NOMO-1 treated with dmso at 0.1 percent for 144 hours (cell line): ENCODE measurements around the gene PDGFB.

Source experiments
- DNase-seq: peaks from one replicate; lab custom pipeline; 2025; ENCODE audit not compliant: unreplicated experiment; lab: John Stamatoyannopoulos, UW

The PDGFB gene

DNA sequence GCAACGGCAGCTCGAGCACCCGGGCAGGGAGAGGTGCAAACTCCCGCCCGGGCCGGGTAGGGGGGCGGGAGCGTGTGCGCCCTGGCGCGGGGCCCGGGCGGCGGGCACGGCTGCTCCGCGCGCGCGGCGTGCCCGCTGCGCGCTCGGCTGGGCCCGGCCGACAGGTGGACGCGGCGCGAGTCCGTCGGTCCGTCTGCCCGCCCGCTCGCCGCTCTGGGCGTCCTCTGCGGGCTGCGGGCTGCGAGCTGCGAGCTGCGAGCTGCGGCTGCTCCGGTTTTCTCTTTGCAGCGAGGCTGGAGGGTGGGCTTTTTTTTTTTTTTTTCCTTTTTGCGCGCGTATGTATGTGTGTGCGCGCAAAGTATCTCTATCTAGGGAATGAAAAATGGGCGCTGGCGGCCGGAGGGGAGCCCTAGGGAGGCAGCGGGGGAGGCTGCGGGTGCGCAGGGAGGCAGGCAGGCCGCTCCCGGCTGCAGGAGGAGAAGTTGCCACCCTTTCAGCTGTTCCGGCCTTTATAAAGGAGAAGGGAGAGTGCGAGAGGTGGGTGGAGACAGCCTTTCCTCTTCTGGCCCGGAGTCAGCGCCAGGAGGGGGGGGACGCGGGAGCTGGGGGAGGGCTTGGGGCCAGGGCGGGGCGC, at the start of gene PDGFB:
PDGFB (minus strand) TSS at position 487 of the 634 bp plus-strand sequence. CDS start 1,019 bp downstream, outside the sequence.
- peak; percentile 43 for DNase-seq

DNA sequence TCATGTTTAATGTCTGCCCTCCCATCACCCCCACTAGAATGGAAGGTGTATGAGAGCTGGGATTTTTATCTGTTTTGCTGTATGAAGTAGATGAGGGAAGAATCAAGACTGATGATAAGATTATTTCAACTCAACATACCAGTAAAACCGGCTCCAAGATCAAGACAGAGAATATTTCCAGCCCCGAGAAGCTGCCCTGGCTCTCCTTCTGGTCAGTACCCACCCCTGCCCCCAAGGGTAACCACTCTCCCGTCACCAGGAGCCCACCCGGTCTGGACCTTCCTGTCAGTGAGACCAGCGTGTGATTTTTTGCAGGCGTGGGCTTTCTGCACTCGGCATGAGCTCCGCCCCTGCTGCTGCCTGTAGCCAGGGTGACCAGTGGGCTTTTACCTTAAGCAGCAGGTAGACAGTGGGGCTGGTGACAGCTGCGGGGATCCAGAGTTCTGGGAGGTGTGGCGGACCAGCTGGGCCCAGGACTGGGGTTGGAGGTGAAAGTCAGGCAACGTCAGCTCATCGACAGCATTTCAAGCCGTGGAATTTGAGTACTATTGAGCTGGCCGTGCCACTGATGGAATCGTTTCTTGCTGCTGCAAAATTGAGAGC, 49.1 kb upstream of the PDGFB start:
- DNase-seq, result no peak

DNA sequence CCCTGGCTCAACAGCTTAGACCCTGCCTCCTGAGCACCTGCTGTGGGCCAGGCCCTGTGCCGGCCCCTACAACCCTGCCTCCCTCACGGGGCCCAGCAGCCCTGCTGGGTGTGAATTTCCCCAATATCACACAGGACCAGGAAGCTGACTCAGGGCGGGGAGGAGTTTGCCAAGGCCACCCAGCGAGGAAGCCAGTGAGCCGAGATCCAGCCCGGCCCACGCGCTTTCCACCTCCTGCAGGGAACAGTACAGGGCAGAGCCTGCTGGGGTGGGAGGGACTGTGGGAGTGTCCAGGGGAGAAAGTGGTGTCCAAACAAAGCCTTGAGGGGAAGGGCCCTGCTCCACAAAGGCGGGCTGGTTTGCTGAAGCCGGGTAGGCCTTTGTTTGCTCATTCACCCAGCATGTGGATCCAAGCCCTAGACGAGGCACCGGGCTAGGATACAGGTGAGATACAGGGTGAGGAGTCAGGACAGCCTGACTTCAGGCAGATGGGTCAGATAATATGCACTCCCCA, 47.8 kb upstream of the PDGFB start:
- peak; percentile 78 for DNase-seq

DNA sequence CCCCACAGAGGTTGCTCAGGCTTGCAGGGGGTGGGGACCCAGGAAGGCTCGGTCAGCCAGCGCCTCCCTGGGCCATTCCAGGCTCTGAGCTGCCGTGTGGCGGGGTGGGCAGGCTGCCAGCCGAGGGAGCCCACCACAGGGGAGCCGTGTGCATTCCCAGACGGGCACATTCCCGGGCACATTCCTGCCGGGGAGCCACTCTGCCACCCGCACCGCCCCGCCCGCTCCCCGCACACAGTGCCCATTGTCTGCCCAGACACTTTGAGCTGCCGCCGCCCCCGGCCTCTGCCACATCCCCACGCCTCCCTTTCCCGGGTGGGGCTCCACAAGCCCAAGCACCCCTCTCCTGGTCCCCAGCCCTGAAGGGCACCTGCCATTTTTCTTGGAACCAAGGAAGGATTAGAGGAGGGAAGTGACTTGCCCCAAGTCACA, 47.3 kb upstream of the PDGFB start:
- no peak for DNase-seq

- no peak for DNase-seq
Measured at GRCh38 chr22:39291523-39291922, 46.7 kb upstream of the PDGFB start.

GRCh38 chr22:39290724-39291161, 46.0 kb upstream of the PDGFB start:
- no peak for DNase-seq

DNA sequence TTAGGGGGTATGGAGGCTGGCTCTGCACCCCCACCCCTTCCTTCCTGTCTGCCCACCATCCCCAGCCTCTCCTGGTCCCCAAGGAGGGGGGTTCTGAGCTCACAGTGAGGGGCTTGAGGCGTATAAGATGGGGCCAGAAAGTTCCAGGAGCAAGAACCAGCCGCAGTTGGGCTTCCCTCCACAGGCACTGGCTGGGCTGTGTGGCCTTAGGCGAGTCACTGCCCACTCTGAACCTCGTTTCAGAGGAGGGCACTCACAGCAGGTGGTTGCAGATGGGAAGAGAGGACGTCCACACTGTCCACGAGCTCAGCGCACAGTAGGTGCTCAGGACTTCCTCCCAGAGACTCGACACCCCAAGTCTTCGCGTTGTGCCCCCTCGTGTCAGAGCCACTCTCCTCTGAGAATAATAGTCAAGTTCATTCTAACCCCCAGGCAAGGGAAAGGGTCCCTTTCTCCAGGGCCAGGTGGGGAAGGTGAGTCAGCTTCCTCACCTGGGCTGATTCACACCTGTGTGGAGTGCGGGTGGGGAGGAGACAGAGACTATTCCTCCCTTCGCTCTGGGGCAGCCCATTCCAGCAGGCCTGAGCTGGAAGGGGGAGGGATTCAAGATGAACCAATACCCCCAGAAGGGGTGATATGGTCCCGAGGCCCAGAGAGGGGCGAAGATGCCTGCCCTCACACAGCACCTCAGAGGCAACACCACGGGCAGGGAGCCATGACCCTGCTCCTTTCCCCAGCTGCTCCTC, 45.4 kb upstream of the PDGFB start:
- DNase-seq, result no peak

DNA sequence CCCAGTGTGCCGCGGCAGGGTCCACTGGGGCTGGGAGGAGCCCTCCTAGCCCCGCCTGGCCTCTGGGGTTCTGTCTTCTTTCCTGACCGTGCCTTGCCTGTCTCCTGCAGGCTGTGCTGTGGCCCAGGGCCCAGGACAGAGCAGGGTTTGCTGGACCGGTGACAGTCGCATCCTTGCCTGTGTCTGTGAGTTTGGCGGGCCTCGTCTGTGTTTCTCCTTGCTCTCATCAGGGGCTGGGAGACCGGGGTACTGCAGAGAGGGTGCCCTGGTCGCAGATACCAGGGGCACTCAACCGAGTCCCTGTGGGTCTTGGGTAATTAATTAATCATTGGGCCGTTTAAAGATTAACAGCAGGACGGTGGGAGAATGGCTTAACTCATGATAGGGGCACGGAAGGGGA, 44.8 kb upstream of the PDGFB start:
- DNase-seq, result no peak

DNA sequence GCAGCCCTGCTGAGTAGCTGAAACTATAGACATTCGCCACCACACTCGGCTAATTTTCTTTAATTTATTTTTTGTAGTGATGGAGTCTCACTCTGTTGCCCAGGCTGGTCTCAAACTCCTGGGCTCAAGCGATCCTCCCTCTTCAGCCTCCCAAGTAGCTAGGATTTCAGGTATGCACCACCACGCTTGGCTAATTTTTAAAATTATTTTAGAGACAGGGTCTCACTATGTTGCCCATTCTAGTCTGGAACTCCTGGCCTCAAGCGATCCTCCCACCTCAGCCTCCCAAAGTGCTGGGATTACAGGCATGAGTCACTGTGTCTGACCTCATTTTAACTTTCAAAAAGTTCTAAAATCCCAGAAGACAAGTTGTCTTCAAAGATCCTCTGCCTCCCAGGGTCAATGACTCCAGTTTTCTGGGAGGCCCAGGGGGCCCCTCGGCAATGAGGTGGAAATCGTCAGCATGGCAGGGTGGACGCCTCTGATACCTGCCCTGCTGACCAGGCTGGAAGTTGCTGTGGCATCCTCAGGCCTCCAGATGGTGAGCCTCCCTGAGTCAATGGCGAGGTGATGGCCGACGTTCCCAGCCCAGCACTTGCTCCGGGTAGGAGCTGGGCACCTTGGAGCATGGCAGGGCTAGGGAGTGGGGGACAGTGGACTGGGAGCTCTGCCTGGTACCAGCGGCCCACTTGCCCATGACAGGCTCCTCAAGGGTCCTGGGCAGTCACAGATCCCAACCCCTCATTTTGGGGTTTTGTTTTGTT, 43.5 kb upstream of the PDGFB start:
- DNase-seq, result no peak

DNA sequence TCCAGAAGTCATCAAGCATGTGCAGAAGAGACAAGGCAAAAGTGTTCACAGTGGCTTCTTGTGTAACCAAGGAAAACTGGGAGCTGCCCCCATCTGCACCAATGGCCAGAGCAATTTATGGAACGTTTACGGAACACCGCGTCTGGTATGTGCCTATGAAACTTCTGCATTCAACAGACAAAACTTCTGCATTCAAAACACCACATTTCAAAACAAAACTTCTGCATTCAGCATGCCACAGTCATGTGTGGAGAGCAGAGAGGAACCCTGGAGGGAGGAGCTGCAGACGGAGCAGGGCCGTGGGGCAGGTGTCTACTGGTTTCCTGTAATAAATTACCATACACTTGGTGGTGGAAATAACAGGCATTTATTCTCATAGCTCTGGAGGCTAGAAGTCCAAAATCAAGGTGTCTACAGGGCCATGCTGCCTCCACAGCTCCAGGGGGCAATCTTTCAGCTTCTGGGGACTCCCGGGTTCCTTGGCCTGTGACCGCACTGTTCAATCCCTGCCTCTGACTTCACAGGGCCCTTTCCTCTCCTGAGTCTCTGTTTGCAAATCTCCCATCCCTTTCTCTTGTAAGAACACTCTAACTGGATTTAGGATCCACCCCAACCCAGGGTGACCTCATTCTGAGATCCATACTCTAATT, 42.4 kb upstream of the PDGFB start:
- peak; percentile 95 for DNase-seq

DNA sequence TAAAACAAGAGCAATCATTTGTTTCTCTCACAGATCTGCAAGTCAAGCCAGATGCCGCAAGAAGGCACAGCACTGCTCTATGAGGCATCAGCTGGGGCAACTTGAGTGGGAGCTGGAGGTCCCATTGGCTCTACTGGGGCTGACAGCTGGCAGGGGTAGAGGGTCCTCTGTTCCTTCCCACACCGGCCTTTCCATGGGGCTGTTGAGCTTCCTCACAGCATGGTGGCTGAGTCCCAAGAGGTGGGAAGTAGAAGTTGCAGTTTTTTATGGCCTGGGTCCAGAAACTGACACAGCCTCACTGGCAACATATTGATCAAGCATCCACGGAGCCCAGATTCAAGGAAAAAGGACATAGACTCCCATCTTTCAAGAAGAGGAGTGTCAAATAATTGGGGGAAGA, 40.2 kb upstream of the PDGFB start:
- no peak for DNase-seq

DNA sequence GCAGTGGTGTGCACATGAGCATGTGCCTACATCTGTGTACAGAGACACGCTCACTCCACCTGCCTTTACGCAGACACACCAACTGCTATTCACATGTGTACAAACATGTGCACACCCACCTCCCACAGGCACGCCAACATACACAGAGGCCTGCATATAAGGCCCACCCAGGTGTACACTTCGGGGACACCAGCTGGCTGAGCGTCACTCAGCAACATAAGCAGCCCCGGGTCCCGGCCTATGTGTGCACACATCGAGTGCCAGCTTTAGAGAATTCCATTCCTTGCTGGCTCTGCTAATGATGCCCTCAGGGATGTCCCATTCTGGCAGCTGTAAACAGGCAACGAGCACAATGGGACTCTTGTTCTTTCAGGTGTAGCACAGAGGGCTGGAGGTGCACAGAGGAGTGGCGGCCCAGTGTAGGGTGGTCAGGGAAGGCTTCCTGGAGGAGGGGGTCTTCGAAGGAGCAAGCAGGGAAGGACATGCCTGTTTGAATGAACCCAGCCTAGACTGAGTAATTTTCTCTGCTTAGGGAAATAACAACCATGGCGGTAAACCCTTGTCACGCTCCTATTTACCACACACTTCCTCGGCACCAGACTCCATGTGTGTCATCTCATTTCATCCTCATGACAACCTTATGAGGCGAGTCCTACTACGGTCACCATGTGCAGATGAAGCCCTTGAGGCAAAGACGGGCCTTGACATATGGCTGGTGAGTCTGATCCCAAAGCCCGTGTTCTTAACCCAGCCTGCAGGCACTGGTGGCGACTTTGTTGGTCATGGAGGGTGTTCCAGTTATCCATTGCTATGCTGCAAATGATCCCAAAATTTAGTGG, 39.6 kb upstream of the PDGFB start:
- DNase-seq, result no peak

DNA sequence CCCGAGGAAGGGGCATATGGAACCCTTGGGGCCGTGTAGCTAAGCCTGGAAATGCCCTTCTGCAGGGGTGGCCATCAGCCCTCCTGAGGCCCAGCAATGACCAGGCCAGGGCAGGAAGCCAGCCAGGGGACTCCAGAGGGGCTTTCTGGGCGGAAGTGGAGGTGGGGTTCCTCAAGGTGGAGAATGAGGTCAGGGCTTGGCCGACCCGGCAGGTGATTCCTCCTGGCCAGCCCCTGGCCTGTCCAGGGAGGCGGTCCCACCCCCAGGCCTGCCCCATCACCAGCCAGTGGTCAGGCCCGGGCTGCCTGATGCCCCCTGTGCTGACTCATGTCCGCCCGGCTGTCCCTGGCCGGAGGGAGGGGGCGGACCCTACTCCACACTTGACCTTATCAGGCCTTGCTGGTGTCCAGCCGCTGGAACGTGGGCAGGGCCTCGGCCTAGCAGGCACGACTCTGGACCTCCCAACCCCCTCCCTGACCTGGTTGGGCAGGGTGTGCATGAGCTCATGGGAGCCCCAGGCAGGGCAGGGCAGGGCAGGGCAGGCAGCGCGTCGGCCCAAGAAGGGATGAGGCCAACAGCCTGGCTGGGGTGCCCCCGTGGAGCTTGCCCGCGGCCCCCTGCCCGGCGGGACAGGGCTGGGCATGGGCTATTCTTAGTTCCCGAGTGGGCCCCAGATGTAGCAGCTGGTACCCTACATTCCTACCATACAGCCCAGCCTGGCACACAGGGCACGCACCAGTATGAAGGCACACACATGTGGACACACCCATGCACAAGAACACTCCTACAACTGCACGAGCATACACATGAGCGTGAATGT, 38.8 kb upstream of the PDGFB start:
- no peak for DNase-seq

DNA sequence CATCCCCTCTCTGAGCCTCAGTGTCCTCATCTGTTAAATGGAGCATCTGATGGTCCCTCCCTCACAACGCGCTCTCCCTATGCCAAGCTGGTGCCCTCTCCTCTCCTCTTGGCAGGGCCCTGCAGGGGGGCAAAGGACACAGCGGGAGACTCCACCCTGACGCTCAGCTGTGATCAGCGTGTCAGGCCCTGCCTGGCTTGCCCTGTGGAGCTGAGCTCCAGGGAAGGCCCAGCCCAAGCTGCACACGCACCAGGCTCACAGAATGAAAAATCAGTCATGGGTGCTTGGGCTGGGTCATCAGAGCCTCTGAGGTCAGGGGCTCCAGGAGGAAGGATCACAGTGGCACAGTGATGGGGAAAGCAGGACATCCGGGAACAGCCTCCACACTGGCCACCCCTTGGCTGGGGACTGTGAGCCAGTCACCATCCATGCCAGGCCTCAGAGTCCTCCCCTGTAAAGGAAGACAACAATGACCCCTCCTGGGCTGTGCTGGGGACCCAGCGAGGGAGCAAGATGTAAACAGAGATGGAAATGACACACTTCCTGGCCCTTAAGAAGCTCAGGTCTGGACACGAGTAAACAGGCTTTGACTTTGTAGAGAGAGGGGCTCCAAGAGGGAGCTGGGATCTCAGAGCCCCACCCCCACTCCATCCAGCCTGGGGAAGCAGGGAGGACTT, 38.0 kb upstream of the PDGFB start:
- no peak for DNase-seq

DNA sequence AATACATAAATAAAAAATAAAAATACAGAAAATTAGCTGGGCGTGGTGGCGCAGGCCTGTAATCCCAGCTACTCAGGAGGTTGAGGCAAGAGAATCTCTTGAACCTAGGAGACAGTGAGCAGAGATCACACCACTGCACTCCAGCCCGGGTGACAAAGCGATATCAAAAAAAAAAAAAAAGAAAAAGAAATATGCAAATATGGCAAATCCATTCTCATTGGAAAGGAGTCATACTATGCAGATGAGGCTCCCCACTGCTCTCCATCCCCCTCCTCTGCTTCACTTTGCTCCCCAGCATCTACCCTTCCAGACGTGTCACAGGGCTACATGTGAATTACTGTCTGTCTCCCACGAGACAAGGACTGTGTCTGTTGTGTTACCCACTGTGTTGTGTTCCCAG, 36.3 kb upstream of the PDGFB start:
- no peak for DNase-seq

DNA sequence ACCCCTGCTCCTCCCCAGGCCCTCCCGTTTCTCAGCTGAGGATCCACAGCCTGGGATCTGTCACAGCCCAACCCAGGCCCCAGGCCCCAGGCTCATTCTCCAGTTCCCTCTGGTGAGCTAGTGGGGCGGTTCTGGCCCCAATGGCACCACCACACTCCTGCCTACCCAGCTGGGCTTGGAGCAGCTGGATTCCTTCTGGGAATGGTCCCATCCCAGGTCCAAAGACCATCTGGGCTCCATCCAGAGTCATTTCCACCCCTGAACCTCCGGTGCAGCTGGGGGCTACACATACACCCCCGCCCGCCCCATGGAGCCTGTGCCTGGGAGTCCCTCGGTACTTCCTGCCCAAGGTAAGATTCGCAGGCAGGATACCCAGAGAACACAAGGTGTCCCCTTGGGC, 35.5 kb upstream of the PDGFB start:
- no peak for DNase-seq

- DNase-seq, result no peak
Measured at GRCh38 chr22:39279170-39279850, 34.5 kb upstream of the PDGFB start.

GRCh38 chr22:39278040-39278439, 33.3 kb upstream of the PDGFB start:
- DNase-seq, result no peak
